Retina (tissue), 1 donor: ENCODE results near the gene CHN1.
A peak's percentile ranks its signal among the peaks of the same experiment; 100 is the strongest.

Experiments
- DNase-seq: peaks from one replicate; pipeline ENCODE4 v3.0.0-alpha.2; 2016

CHN1 gene

GRCh38 chr2:174815526-174815925 is 189.7 kb downstream of the CHN1 start:
- DNase-seq: no peak

- DNase-seq: no peak
Observed at GRCh38 chr2:174812037-174812436, 193.1 kb downstream of the CHN1 start.

GRCh38 chr2:174807931-174808330 is 197.2 kb downstream of the CHN1 start:
- DNase-seq: no peak

- no peak for DNase-seq
Observed at GRCh38 chr2:174805803-174806202, 199.4 kb downstream of the CHN1 start.

- no peak for DNase-seq
Observed at GRCh38 chr2:174802459-174802858, 202.7 kb downstream of the CHN1 start.

- no peak for DNase-seq
Observed at GRCh38 chr2:174800436-174801205, 204.6 kb downstream of the CHN1 start.

GRCh38 chr2:174798801-174799200 is 206.4 kb downstream of the CHN1 start:
- no peak for DNase-seq

GRCh38 chr2:174797781-174798276 is 207.4 kb downstream of the CHN1 start:
- no peak for DNase-seq

GRCh38 chr2:174796319-174796771 is 208.8 kb downstream of the CHN1 start:
- no peak for DNase-seq

GRCh38 chr2:174794851-174795374 is 210.3 kb downstream of the CHN1 start:
- DNase-seq: no peak

- DNase-seq: no peak
Observed at GRCh38 chr2:174792309-174793025, 212.7 kb downstream of the CHN1 start.

- DNase-seq: no peak
Observed at GRCh38 chr2:174791746-174792280, 213.4 kb downstream of the CHN1 start.

- DNase-seq: no peak
Observed at GRCh38 chr2:174791020-174791419, 214.2 kb downstream of the CHN1 start.

GRCh38 chr2:174789001-174789400 is 216.2 kb downstream of the CHN1 start:
- DNase-seq: no peak

- peak; percentile 56 for DNase-seq
Observed at GRCh38 chr2:174788291-174788929, 216.8 kb downstream of the CHN1 start.

- peak; percentile 45 for DNase-seq
Observed at GRCh38 chr2:174787487-174788205, 217.5 kb downstream of the CHN1 start.

- no peak for DNase-seq
Observed at GRCh38 chr2:174786066-174786725, 219.0 kb downstream of the CHN1 start.

GRCh38 chr2:174785481-174785880 is 219.7 kb downstream of the CHN1 start:
- DNase-seq: no peak

- DNase-seq: no peak
Observed at GRCh38 chr2:174784909-174785308, 220.3 kb downstream of the CHN1 start.

- DNase-seq: no peak
Observed at GRCh38 chr2:174784316-174784715, 220.9 kb downstream of the CHN1 start.

- no peak for DNase-seq
Observed at GRCh38 chr2:174781996-174782395, 223.2 kb downstream of the CHN1 start.

- DNase-seq: no peak
Observed at GRCh38 chr2:174781298-174781697, 223.9 kb downstream of the CHN1 start.
